ENCODE measurements around the gene BMF. TPM values are rescaled to one million over a fixed set of nuclear protein-coding genes. Genes with fewer than 3 reads are reported as not detected.

The BMF gene
- total and polyA plus RNA-seq, 11 donors: 1.2 to 12.9 (median 3.4) TPM

DNA sequence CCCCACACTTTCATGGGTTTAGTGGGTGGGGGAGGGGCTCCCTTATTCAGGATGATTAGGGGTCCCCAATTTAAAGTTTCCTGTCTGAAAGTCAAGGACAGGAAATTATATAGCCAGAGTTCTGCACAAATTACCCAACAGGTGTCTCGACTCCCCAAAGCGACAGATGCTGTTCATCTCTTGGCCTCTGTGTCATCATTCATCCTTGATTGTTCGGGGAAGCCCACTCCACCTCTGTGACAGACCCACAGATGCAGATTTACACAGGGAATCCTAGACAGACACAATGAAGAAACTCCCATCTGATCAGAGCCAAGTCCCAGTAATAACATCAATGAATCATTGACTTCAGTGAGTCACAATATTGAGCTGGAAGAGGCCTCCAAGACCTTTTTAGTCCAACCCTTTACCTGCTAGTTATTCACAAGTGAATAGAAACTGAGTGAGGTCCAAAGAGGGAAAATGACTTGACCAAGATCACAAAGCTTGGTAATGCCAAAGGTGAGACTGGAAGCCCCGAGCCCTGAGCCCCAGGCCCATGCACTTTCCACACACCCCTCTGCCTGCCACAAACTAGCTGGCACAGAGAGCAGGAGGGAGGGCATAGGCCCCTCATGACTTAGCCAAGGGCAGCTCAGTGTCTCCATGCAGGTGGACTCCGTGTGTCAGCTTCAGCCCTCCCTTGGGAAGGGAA lies 61.8 kb downstream of the BMF start:
- TF ChIP-seq POLR2A (IDR thresholded peaks at IDR 0.05) (no peak), CTCF (IDR thresholded peaks at IDR 0.05) (no peak)
- WGBS, 4 donors: 76 to 96% (median 80%) methylated on average over 4 to 5 of the region's 5 CpGs
- Histone ChIP-seq H3K4me3 (no peak overlapping the region), H3K9me3 (no peaks in the 10 kb centered on the region), H3K27me3 (no peaks in the 10 kb centered on the region), H3K36me3 (peaks cover 0 to 16% (median 0%) of the 10 kb centered on the region in 9 donors), H3K4me1 (peaks cover 6 to 59% (median 44%) of the 10 kb centered on the region in 12 donors), H3K27ac (peak overlapping the region; percentile 35 to 90 (median 56))
- no peak for ATAC-seq
- intact Hi-C loops (cut with DNase I): loop anchor here in 9 of 10 donors (2.0 to 10.0 kb wide), 14 partner anchors 55 to 1238 kb away; partner anchors contain the start of genes BMF (in 5 of the 9), BUB1B (in 3 of the 9), FSIP1 (in 1 of the 9) and IVD (in 1 of the 9)
- DNase-seq: peak in 1 of 5 donors; percentile 7

DNA sequence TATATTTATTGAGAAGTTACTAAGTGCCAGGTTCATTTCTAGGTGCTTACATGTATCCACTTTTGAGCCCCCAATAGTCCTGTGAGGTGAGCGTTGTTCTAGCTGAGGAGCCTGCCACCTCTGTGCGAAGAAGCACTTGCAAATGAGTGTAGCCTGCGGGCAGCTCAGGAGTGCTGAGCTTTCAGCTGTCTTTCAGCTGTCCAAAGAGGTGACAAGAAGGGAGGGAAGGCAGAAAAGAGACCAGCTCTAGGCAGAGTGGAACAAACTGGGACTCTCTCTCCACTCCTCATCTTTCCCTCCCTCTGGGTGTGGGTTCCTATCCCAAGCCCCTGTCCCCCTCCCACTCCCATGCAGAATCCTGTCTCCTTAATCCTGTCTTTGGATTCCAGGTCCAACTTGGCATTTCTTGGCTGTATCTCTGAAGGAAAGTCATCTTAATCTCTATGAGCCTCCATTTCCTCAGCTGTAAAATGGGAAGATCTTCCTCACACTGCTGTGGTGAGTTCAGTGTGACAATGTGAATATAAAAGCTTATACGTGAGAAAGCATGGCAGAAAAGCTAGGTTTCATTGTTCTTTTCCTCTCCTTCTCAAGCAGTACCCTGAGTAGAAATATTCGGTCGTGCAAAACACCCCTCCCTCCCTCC lies 63.0 kb downstream of the BMF start:
- ATAC-seq (no peak), DNase-seq (peak in 1 of 5 donors; percentile 12)
- TF ChIP-seq CTCF (IDR thresholded peaks at IDR 0.05) (no peak), POLR2A (IDR thresholded peaks at IDR 0.05) (no peak)
- Histone ChIP-seq H3K27ac (peak overlapping the region in 9 of 12 donors; percentile 12 to 61 (median 52)), H3K4me1 (peaks cover 6 to 64% (median 46%) of the 10 kb centered on the region in 12 donors), H3K36me3 (peaks cover 0 to 16% (median 0%) of the 10 kb centered on the region in 9 donors), H3K4me3 (peak overlapping the region in 3 of 12 donors; percentile 23 to 43 (median 39)), H3K27me3 (no peaks in the 10 kb centered on the region), H3K9me3 (no peaks in the 10 kb centered on the region)
- WGBS, 4 donors: 82 to 85% (median 84%) methylated on average over 6 of the region's 6 CpGs
- intact Hi-C loops (cut with DNase I): loop anchor here (1.0 to 10.0 kb wide), 19 partner anchors 57 to 1239 kb away; partner anchors contain the start of genes BMF (in 6 of the 10), BUB1B (in 3 of the 10), FSIP1 (in 1 of the 10) and IVD (in 1 of the 10)

- no peaks in the 10 kb centered on the region for H3K27me3 ChIP-seq
- no peaks in the 10 kb centered on the region for H3K9me3 ChIP-seq
- H3K4me3 ChIP-seq: peak overlapping the region in 7 of 12 donors; percentile 7 to 43 (median 18)
- peaks cover 6 to 67% (median 51%) of the 10 kb centered on the region in 12 donors for H3K4me1 ChIP-seq
- peak overlapping the region in 10 of 12 donors; percentile 5 to 61 (median 50) for H3K27ac ChIP-seq
- WGBS, 4 donors: 4 to 6% (median 6%) methylated on average over 21 to 22 of the region's 22 CpGs
- intact Hi-C loops (cut with DNase I): loop anchor here (1.0 to 10.0 kb wide), 19 partner anchors 32 to 1240 kb away; partner anchors contain the start of genes BMF (in 6 of the 10), BUB1B (in 3 of the 10), FSIP1 (in 1 of the 10) and IVD (in 1 of the 10)
- TF ChIP-seq CTCF (IDR thresholded peaks at IDR 0.05) (peak; percentile 77 to 99 (median 94)), POLR2A (IDR thresholded peaks at IDR 0.05) (peak in 1 of 2 donors; percentile 39)
- ATAC-seq (peak; percentile 88 to 94 (median 92)), DNase-seq (peak; percentile 87 to 94 (median 91))
- H3K36me3 ChIP-seq: peaks cover 0 to 16% (median 0%) of the 10 kb centered on the region in 9 donors
Observed at GRCh38 chr15:40044717-40045571, 63.7 kb downstream of the BMF start.
